ENCODE measurements around the gene BID. TPM values are rescaled to one million over a fixed set of nuclear protein-coding genes. Genes with fewer than 3 reads are reported as not detected.

BID gene
- polyA plus RNA-seq, 1 donor from 2014 or later, result 88.6 TPM

DNA sequence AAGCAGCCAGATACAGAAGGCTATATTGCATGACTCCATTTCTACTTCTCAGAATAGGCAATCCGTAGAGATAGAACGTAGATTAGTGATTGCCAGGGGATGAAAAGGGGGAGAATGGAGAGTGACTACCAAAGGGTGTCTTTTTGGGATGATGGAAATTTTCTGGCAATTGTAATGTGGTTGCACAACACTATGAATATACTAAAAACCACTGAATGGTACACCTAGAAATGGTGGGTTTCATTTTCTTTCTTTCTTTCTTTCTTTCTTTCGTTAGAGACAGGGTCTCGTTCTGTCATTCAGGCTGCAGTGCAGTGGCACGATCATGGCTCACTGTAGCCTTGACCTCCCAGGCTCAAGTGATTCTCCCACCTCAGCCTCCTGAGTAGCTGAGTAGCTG lies 54.4 kb downstream of the BID start:
- TF ChIP-seq RAD21 (conservative IDR thresholded peaks at IDR 0.05) (no peak), TAF1 (IDR thresholded peaks at IDR 0.05; ENCODE audit: low read depth) (no peak), MXI1 (conservative IDR thresholded peaks at IDR 0.05; ENCODE audit: poor library complexity, severe bottlenecking) (no peak), EZH2 (IDR thresholded peaks at IDR 0.05; ENCODE audit: borderline replicate concordance, insufficient read depth, low read length, poor library complexity, severe bottlenecking) (no peak)
- Histone ChIP-seq H4K20me1 (ENCODE audit: insufficient read depth) (no peaks in the 10 kb centered on the region), H3K4me2 (ENCODE audit: low read length) (no peak overlapping the region), H2AFZ (ENCODE audit: low read depth, low read length) (no peak overlapping the region), H3K9ac (ENCODE audit: low read length) (no peak overlapping the region), H3K27me3 (ENCODE audit: insufficient read depth, low read depth, low read length) (no peaks in the 10 kb centered on the region), H3K4me3 (ENCODE audit: low read length) (no peak overlapping the region), H3K9me3 (ENCODE audit: low read length) (no peaks in the 10 kb centered on the region), H3K79me2 (replicated peaks; ENCODE audit: insufficient read depth, low read length) (no peaks in the 10 kb centered on the region), H3F3A (ENCODE audit: insufficient read depth, low read length, poor library complexity, severe bottlenecking) (no peaks in the 10 kb centered on the region), H3K27ac (ENCODE audit: low read length) (no peak overlapping the region), H3K36me3 (ENCODE audit: insufficient read depth, low read length) (no peaks in the 10 kb centered on the region), H3K9me2 (ENCODE audit: insufficient read depth, low read length) (no peaks in the 10 kb centered on the region)

GRCh38 chr22:17717708-17718107 lies 56.6 kb downstream of the BID start:
- Histone ChIP-seq H3K4me2 (ENCODE audit: low read length) (no peak overlapping the region), H3K79me2 (replicated peaks; ENCODE audit: insufficient read depth, low read length) (no peaks in the 10 kb centered on the region), H3K36me3 (ENCODE audit: insufficient read depth, low read length) (no peaks in the 10 kb centered on the region), H3K27me3 (ENCODE audit: insufficient read depth, low read depth, low read length) (no peaks in the 10 kb centered on the region), H2AFZ (ENCODE audit: low read depth, low read length) (no peak overlapping the region), H3F3A (ENCODE audit: insufficient read depth, low read length, poor library complexity, severe bottlenecking) (no peaks in the 10 kb centered on the region), H3K27ac (ENCODE audit: low read length) (no peak overlapping the region), H4K20me1 (ENCODE audit: insufficient read depth) (no peaks in the 10 kb centered on the region), H3K9ac (ENCODE audit: low read length) (no peak overlapping the region), H3K9me2 (ENCODE audit: insufficient read depth, low read length) (no peaks in the 10 kb centered on the region), H3K4me3 (ENCODE audit: low read length) (no peak overlapping the region), H3K9me3 (ENCODE audit: low read length) (no peaks in the 10 kb centered on the region)
- TF ChIP-seq, protein P1, sequence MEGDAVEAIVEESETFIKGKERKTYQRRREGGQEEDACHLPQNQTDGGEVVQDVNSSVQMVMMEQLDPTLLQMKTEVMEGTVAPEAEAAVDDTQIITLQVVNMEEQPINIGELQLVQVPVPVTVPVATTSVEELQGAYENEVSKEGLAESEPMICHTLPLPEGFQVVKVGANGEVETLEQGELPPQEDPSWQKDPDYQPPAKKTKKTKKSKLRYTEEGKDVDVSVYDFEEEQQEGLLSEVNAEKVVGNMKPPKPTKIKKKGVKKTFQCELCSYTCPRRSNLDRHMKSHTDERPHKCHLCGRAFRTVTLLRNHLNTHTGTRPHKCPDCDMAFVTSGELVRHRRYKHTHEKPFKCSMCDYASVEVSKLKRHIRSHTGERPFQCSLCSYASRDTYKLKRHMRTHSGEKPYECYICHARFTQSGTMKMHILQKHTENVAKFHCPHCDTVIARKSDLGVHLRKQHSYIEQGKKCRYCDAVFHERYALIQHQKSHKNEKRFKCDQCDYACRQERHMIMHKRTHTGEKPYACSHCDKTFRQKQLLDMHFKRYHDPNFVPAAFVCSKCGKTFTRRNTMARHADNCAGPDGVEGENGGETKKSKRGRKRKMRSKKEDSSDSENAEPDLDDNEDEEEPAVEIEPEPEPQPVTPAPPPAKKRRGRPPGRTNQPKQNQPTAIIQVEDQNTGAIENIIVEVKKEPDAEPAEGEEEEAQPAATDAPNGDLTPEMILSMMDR (IDR thresholded peaks at IDR 0.05; ENCODE audit: poor library complexity, severe bottlenecking), result no peak
- TF ChIP-seq RAD21 (conservative IDR thresholded peaks at IDR 0.05) (no peak), POLR2AphosphoS5 (IDR thresholded peaks at IDR 0.05) (no peak), TAF1 (IDR thresholded peaks at IDR 0.05; ENCODE audit: low read depth) (no peak), MXI1 (conservative IDR thresholded peaks at IDR 0.05; ENCODE audit: poor library complexity, severe bottlenecking) (no peak), REST (IDR thresholded peaks at IDR 0.05; ENCODE audit: borderline replicate concordance) (no peak), EP300 (conservative IDR thresholded peaks at IDR 0.05; ENCODE audit: poor library complexity, severe bottlenecking) (no peak)

DNA sequence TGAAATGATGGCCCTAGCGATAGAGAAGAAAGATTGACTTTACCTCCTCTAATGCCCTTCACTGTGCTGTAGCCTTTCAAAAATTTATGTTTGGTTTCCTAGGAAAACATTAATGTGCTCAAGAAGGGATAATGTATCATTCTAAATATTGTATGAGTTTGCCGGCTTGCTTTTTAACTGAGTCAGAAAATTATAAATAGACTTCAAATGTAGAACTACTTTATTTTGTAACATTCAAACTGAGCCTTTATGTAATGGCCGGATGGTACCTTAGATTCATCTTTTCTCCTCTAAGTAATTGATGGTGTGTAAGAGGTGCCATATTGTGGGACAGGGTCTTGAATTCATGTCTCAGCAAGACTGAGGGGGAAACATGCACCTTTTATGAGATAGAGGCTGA lies 57.7 kb downstream of the BID start:
- Histone ChIP-seq H2AFZ (ENCODE audit: low read depth, low read length) (no peak overlapping the region), H3K9me3 (ENCODE audit: low read length) (no peaks in the 10 kb centered on the region), H4K20me1 (ENCODE audit: insufficient read depth) (no peaks in the 10 kb centered on the region), H3K4me3 (ENCODE audit: low read length) (no peak overlapping the region), H3F3A (ENCODE audit: insufficient read depth, low read length, poor library complexity, severe bottlenecking) (no peaks in the 10 kb centered on the region), H3K9me2 (ENCODE audit: insufficient read depth, low read length) (no peaks in the 10 kb centered on the region), H3K4me2 (ENCODE audit: low read length) (no peak overlapping the region), H3K27me3 (ENCODE audit: insufficient read depth, low read depth, low read length) (no peaks in the 10 kb centered on the region), H3K9ac (ENCODE audit: low read length) (no peak overlapping the region), H3K27ac (ENCODE audit: low read length) (no peak overlapping the region), H3K36me3 (ENCODE audit: insufficient read depth, low read length) (no peaks in the 10 kb centered on the region), H3K79me2 (replicated peaks; ENCODE audit: insufficient read depth, low read length) (no peaks in the 10 kb centered on the region)
- TF ChIP-seq EP300 (conservative IDR thresholded peaks at IDR 0.05; ENCODE audit: poor library complexity, severe bottlenecking) (no peak), SMC3 (conservative IDR thresholded peaks at IDR 0.05; ENCODE audit: poor library complexity) (no peak), RAD21 (conservative IDR thresholded peaks at IDR 0.05) (no peak), POLR2AphosphoS5 (IDR thresholded peaks at IDR 0.05) (no peak), TAF1 (IDR thresholded peaks at IDR 0.05; ENCODE audit: low read depth) (no peak), MXI1 (conservative IDR thresholded peaks at IDR 0.05; ENCODE audit: poor library complexity, severe bottlenecking) (no peak)

Data from neural cell (in vitro differentiated cells).